Stimulated activated CD4-positive, alpha-beta T cell treated with anti-CD3 and anti-CD28 coated beads, Interleukin-2, amount 100 ng/mL, for 48 hours (primary cell): ENCODE measurements around the gene UCMA.

ENCODE experiments used
- DNase-seq, 2 donors: peaks; one replicate each; pipeline ENCODE4 v3.0.0-alpha.2; 2020

The UCMA gene

GRCh38 chr10:13231808-13232207 is 2.4 kb downstream of the UCMA start:
- no peak for DNase-seq

- no peak for DNase-seq
Observed at GRCh38 chr10:13231190-13231589, 3.0 kb downstream of the UCMA start.

DNA sequence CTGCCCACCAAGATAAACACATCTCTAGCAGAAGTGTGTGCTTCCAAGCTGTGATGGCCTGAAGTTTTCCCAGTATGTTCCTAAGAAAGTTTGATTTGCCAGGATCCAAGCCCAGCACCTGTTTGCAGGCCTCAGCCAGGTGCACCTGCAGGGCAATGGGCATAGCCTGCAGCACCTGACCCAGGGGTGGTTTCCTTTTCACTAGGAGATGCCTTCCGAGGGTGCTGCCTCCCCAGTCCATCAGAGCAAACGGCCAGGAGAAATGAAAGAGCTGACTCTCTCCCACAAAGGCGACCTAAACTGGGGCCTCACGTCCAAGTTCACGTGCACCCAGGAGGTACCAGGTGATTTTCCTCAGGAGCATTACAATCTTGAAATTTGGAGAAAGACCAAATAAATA is 7.1 kb downstream of the UCMA start:
- DNase-seq = no peak

DNA sequence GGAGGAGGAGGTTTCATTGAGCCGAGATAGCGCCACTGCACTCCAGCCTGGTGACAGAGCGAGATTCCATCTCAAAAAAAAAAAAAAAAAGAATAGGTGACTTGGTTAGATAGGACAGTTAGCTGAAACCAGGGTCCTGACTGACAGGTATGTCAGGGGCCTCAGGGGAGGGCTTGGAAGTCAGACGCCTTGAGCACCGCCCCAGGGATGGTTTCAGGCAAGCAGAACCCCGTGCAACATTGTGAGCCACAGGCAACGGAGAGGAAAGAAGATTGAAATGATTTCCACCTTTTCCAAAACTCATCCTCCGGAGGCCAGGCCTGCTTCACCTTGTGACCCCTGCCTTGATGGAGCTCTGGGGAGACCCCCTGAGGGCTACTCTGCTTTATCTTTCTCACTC is 8.6 kb downstream of the UCMA start:
- DNase-seq = no peak

DNA sequence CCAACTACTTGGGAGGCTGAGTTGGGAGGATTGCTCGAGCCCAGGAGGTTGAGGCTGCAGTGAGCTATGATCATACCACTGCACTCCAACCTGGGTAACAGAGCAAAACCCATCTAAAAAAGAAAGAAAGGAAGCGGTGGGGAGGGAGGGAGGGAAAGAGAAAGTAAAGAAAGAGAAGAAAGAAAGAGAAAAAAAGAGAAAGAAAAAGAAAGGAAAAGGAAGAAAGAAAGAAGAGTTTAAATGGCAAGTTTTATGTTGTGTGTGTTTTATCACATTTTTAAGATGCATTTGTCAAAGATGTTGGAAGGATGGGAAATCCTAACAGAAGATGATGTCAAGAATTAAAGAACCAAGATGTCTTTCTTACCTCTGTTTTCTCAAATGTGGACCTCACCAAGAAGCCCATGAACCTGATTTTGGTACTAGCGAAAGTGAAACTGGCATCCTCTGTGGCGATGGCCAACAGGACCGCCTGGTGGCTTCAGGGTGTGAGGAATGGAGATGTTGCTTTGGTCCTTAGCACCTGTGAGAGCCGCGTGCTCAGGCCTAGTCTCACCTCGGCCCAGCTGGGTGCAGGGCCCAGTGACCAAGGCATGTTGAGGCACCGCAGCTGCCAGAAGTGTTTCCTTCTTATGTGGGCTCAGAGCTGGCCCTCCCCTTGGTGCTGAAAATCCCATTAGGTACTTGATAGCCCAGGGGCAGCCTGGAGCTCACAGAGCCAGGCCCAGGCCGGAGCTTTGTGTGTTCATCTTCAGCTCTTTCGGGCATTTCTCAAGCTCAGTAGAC is 9.8 kb downstream of the UCMA start:
- no peak for DNase-seq

- no peak for DNase-seq
Observed at GRCh38 chr10:13223241-13223640, 10.9 kb downstream of the UCMA start.

GRCh38 chr10:13222566-13222965 is 11.6 kb downstream of the UCMA start:
- no peak for DNase-seq

DNA sequence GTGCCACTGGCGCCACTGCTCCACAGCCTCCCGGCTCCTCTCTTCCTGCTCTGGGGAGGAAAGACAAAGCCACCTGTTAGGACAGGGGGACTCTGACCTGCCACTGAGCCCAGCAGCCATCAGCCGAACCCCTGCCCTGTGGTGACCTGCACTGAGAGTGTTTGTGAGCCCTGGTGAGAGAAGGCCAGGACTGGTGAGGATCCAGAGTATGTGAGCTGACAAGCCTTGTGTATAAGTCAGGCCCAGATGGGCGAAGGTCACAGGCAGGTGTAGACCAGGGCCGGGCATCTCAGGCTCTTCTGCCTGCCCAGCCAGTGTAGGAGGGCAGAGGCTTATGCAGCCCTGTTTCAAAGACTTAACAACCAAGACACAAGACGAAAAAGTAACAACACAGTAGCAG is 12.0 kb downstream of the UCMA start:
- DNase-seq = no peak

DNA sequence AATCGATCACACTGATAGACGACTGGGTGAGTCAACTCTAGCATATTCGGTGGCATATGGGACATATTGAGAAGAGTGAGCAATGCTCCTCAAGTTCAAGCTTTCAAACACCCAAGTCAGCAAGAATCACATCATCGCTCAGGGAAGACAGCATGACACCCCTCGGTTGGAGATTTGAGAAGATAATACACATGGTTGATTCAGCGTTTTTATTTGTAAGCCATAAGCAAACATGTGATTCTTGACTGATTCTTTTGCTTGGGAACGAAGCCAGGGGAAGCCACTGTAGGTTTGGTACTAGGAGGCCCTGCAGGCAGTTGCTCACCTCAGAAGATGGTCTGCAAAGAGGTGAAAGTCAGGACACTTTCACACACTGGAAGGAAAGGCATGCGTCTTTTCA is 12.6 kb downstream of the UCMA start:
- no peak for DNase-seq

DNA sequence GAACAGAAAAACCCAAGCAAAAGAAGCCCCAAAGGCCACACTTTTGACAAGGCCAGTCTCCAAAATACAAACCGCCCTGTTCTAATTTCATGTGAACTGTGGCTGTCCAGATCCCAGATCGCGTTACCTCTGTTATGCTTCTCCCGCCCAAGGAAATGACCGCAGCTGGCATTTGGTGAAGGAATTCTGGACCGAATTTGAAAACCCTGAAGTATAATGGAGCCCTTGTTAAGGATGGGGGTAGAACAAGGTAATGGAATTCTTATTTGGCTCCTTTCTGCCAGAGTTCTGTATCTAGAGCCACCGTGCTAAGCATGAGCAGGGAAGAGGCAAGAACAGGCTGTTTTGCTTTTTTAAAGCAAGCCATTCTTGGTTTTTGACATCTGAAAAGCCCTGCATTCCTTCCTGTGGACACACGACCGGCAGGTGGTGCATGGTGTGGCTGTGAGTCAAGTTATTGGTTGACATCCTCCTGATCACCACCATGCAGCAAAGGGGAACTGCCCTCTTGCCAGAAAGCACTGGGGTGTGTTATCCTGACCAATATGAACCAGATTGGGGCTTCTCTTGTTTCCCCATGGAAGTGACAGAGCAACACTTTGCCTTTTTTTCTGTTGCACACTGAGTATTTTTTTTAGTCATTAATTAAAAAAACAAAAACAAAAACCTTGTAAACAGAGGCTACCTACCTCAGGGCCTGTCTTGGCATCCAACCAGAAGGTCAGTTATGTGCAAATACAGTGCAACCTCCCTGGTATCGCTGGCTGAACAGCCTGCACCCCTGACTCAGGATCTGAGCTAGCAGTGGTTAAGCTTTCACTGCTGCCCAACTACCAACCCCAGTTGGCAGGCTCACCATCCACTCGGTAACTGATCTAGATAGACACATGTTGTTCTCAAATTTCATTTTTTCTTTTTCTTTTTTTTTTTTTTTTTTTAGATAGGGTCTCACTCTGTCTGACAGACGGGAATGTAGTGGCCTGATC is 14.2 kb downstream of the UCMA start:
- no peak for DNase-seq

- DNase-seq = no peak
Observed at GRCh38 chr10:13218878-13219277, 15.3 kb downstream of the UCMA start.

- no peak for DNase-seq
Observed at GRCh38 chr10:13213163-13213562, 21.0 kb downstream of the UCMA start.

DNA sequence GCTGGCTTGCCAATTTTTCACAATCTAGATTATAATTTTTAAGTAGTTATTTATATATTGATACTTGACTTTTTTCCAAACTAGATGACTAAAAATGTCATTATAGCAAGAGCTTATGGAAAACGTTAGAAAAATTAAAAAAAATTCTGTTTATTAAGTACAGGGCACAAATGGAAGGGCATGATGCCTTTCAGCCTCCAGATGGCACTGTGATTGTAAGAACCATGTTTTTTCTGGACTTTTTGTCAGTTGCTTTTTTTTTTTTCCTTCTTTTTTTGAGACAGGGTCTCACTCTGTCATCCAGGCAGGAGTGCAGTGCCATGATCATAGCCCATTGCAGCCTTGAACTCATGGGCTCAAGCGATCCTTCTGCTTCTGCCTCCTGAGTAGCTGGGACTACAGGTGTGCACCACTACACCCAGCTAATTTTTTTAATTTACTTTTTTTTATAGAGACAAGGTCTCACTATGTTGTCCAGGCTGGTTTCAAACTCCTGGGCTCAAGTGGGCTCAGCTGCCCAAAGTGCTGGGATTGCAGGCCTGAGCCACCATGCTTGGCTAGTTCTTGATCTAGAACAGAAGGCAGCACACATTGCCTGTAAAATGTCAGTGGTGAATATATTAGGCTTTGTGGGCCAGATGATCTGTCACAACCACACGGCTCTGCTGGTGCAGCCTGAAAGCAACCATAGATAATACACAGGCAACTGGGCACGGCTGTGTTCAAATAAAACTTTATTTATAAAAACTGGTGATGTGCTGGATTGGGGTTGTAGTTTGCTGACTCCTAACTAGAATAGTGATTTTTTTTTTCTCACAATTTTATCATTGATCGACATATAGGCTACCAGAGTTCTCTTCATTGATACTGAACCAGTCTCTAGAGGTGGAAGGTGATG is 27.4 kb downstream of the UCMA start:
- DNase-seq = no peak

DNA sequence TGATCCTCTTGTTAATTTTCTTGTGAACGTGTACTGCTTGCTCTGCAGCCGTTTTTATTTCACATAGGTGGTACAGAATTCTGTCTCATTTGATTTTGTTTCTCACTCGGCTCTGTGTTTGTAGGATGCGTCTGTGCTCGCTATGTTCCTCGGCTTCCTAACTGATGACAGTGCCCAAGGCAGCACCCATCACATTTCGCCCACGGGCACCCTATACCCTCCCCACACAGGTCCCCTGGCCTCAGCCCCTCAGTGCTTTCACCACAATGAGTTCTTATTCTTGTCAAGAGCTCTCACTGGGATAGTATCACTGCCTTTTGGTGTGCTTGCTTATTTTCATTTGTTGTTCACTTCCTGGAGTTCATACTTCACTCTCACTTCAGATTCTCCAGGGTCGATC is 28.1 kb downstream of the UCMA start:
- no peak for DNase-seq

- DNase-seq = no peak
Observed at GRCh38 chr10:13201132-13201531, 33.0 kb downstream of the UCMA start.

GRCh38 chr10:13195016-13195415 is 39.2 kb downstream of the UCMA start:
- DNase-seq = no peak

GRCh38 chr10:13193637-13194036 is 40.5 kb downstream of the UCMA start:
- no peak for DNase-seq

DNA sequence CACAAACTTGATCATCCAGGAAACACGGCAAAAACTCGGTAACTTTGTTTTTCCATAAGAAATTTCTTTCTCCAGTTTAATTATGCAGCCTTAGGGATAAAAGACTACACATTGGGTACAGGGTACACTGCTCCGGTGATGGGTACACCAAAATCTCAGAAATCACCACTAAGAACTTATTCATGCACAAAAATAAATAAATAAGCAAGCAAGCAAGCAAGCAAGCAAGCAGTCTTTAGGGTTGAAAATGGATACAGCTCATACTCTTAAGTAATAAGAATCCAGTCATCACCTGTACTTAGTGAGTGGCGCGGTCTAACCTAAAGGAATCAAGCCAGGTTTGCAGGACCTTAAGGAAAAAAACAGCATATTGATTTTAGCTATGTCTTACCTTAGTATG is 42.8 kb downstream of the UCMA start:
- no peak for DNase-seq

- DNase-seq = no peak
Observed at GRCh38 chr10:13190816-13191215, 43.4 kb downstream of the UCMA start.

- no peak for DNase-seq
Observed at GRCh38 chr10:13189961-13190360, 44.2 kb downstream of the UCMA start.

GRCh38 chr10:13188593-13188992 is 45.6 kb downstream of the UCMA start:
- DNase-seq = no peak

DNA sequence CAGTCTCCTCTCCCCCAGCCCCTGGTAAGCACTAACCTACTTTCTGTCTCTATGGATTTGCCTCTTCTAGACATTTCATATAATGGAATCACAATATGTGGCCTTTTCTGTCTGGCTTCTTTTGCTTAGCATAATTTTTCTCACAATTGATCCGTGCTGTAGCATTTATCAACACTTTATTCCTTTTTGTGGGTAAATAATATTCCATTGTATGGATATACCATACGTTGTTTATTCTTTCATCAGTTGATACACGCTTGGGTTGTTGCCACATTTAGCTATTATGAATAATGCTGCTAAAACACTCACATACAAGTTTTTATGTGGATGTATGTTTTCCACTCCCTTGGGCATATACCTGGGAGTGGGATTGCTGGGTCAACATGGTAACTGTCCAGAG is 47.0 kb downstream of the UCMA start:
- DNase-seq = no peak
